ENCODE results near the gene ZSCAN30. TPM values are rescaled to one million over a fixed set of nuclear protein-coding genes. Genes with fewer than 3 reads are reported as not detected.

The ZSCAN30 gene
- 15.2 and 17.7 TPM in 2 replicates for total RNA-seq

DNA sequence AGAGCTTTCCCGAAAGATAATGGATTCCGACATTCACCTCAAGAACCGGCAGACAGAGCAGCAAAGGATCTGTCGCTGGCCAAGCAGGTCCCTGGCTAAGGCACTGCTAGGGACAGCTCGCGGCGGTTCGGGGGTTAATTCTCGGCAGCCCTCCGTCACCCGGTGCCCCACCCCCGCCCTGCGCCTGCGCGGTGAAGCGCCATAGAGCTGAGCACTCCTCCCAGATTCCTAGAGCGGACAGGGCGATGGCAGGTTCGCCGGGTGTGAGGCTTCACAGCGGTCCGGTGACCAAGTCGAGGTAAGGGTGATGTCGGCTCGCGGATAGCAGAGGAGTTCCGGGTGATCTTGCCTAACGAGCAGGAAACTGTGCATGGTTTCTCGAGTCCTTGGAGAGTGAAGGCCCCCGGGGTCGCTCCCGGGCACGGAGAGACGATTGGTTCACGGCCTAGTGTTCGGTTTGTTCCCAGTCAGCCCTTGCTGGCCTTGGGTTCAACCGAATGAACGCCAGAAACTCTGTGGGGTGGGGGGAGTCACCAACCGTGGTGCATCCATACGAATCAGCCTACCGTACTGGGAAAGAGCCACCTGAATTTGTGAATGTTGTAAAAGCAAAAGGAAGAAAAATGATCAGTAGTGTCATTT lies at the start of gene ZSCAN30:
TSS of gene ZSCAN30 (minus strand) at position 136 of the 642 bp plus-strand sequence. CDS start 25,877 bp downstream, outside the sequence.

DNA sequence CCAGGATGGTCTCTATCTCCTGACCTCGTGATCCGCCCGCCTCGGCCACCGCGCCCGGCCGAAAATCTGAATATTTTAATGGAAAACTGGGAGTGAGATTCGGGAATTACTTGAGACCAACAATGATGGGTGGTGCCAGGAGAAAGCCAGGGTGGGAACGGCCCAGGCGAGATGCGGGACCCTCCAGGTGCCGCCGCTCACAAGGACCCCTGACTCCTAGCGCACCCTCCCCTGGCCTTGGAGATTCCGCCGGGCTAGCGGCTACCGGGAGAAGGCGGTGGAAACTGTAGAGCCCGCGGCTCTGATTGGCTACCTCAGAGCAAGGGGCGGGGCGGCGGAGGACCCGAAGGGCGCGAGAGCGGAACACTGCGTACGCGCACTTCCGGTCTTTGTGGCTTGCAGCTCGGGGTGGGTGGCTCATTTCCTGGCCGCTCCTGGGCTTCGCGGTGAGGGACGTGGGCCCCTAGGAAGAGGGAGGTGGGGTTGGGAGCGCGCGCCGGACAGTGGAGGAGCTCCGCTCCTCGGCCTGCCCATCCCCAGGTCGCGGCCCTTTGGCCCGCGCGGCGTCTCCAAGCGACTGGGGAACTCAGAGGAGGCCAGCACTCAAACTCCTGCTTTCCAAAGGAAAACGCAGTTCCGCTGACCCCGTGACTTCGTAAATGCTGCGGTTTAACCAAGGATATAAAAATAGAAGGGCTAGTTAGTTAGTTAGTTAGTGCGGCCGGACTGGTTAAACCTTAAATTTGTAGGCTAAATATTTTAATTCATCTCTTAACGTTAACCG lies 49.2 kb downstream of the ZSCAN30 start, which contains the start of gene ZNF397:
TSS of gene ZNF397 (plus strand) at position 371 of the 784 bp plus-strand sequence. CDS start 1,437 bp downstream, outside the sequence.

Other genes starting within 250 kb of the ZSCAN30 start
- 30.6 and 31.1 TPM in 2 replicates for gene MAPRE2, start 248.8 kb downstream of the ZSCAN30 start, total RNA-seq
- 16.5 and 23.2 TPM in 2 replicates for gene ZNF397, start 49.2 kb downstream of the ZSCAN30 start, total RNA-seq
- 25.5 and 33.8 TPM in 2 replicates for gene ZNF24, start 54.2 kb upstream of the ZSCAN30 start, total RNA-seq
- 2.0 TPM in 2 replicates for gene ZNF396, start 87.1 kb upstream of the ZSCAN30 start, total RNA-seq
- gene INO80C, start 207.7 kb upstream of the ZSCAN30 start, total RNA-seq, result 3.5 and 5.9 TPM in 2 replicates

All from placental epithelial cell (primary cell).